HCT116 (cell line): ENCODE results near the gene VAV2. TPM values are rescaled to one million over a fixed set of nuclear protein-coding genes. Genes with fewer than 3 reads are reported as not detected.

Source experiments
- ATAC-seq: fragments of 200-7000 bp; cut with Tn5 transposase; 2 replicates; pipeline ENCODE4 v1.9.1; 2020; ENCODE audit warnings: mild to moderate bottlenecking, moderate library complexity
- BruUV-seq: library from RNA; stranded (reverse); fragments of 400-500 nt; replicated peaks from 2 replicates; lab custom pipeline; 2021; lab: Mats Ljungman, UMichigan
- CTCF ChIA-PET: fragments of 300-600 bp; sonication (Branson Sonifier 250); formaldehyde crosslinking; loops from one replicate; lab custom pipeline; 2021; ENCODE audit warnings: antibody characterized with exemption; lab: Charles Lee
- POLR2A ChIA-PET: fragments of 300-600, 350-600 bp; sonication (Branson Sonifier 250); formaldehyde crosslinking; loops from one replicate; lab custom pipeline; 2021; ENCODE audit warnings: antibody characterized with exemption; lab: Charles Lee
- RAD21 ChIA-PET, 2 experiments: fragments of 300-600 bp; sonication (Branson Sonifier 250); formaldehyde crosslinking; loops; one replicate each; lab custom pipeline; 2023; ENCODE audit warnings: low total read pairs in 2 of 2; ENCODE audit not compliant: uncharacterized antibody in 2 of 2, unreplicated experiment in 2 of 2, low non-redundant PET in 1 of 2; lab: Charles Lee
- DNase-seq: peaks from one replicate; pipeline ENCODE4 v3.0.0-alpha.2; 2010; ENCODE audit warnings: low read depth, low spot score
- H2AFZ ChIP-seq: fragments of 200-600 bp; shearing (Covaris generic), sonication (generic); 2 replicates; pipeline ENCODE4 v1.6.1; 2017; ENCODE audit warnings: low read depth, mixed run types, mixed read lengths, antibody characterized with exemption, low read length; ENCODE audit not compliant: poor library complexity, severe bottlenecking
- H3K27ac ChIP-seq: 2 replicates; pipeline ENCODE4 v1.5.1; 2012; ENCODE audit warnings: low read depth, low read length
- H3K27me3 ChIP-seq: fragments of 200-600 bp; sonication (generic); 2 replicates; pipeline ENCODE4 v1.6.1; 2016; ENCODE audit warnings: mixed run types, low read length, mixed read lengths; ENCODE audit not compliant: insufficient read depth
- H3K36me3 ChIP-seq, 2 experiments: fragments of 200-500 bp in 1 of 2; fragments of 200-600 bp in 1 of 2; sonication (Bioruptor generic) in 1 of 2; sonication (generic) in 1 of 2; 2 replicates each; pipeline versions ENCODE4 v1.5.1 to v1.6.1; 2014 to 2016; ENCODE audit warnings: low read length in 2 of 2, inconsistent platforms in 1 of 2, mixed read lengths in 1 of 2, mixed run types in 1 of 2; ENCODE audit not compliant: insufficient read depth in 2 of 2, control insufficient read depth in 1 of 2
- H3K4me1 ChIP-seq, 2 experiments: fragments of 200-600 bp in 1 of 2; sonication (generic) in 1 of 2; 2 replicates each; pipeline versions ENCODE4 v1.5.1 to v1.6.1; 2012 to 2017; ENCODE audit warnings: low read length in 2 of 2, inconsistent platforms in 1 of 2, mild to moderate bottlenecking in 1 of 2, mixed read lengths in 1 of 2, mixed run types in 1 of 2, moderate library complexity in 1 of 2; ENCODE audit not compliant: insufficient read depth in 2 of 2, control insufficient read depth in 1 of 2
- H3K4me2 ChIP-seq: fragments of 200-600 bp; sonication (generic); 2 replicates; pipeline ENCODE4 v1.6.1; 2017; ENCODE audit warnings: mixed run types, low read length, mixed read lengths
- H3K4me3 ChIP-seq, 2 experiments: fragments of 200-600 bp in 1 of 2; sonication (generic) in 1 of 2; replicated peaks in 1 of 2; 2 replicates each; pipeline ENCODE4 v1.5.1; 2011 to 2016; ENCODE audit warnings: low read length in 2 of 2, control low read depth in 1 of 2, low read depth in 1 of 2, mild to moderate bottlenecking in 1 of 2, mixed read lengths in 1 of 2, mixed run types in 1 of 2
- H3K79me2 ChIP-seq: fragments of 200-600 bp; sonication (generic); 2 replicates; pipeline ENCODE4 v1.6.1; 2017; ENCODE audit warnings: mild to moderate bottlenecking, mixed run types, low read length, moderate library complexity, mixed read lengths; ENCODE audit not compliant: insufficient read depth
- H3K9ac ChIP-seq: fragments of 200-600 bp; sonication (generic); 2 replicates; pipeline ENCODE4 v1.6.1; 2016; ENCODE audit warnings: low read length, mixed read lengths
- H3K9me2 ChIP-seq: fragments of 200-600 bp; sonication (generic), shearing (Covaris generic); 2 replicates; pipeline ENCODE4 v1.6.1; 2017; ENCODE audit warnings: mixed run types, mild to moderate bottlenecking, moderate library complexity; ENCODE audit not compliant: insufficient read depth
- H3K9me3 ChIP-seq, 2 experiments: fragments of 200-500 bp in 1 of 2; fragments of 200-600 bp in 1 of 2; sonication (Bioruptor generic) in 1 of 2; sonication (generic) in 1 of 2; 2 replicates each; pipeline ENCODE4 v1.6.1; 2014 to 2017; ENCODE audit warnings: low read length in 2 of 2, mixed read lengths in 2 of 2, inconsistent platforms in 1 of 2, low read depth in 1 of 2, mild to moderate bottlenecking in 1 of 2, mixed run types in 1 of 2, moderate library complexity in 1 of 2; ENCODE audit not compliant: control insufficient read depth in 1 of 2, insufficient read depth in 1 of 2
- H4K20me1 ChIP-seq: fragments of 200-600 bp; sonication (generic), shearing (Covaris generic); 2 replicates; pipeline ENCODE4 v1.6.1; 2017; ENCODE audit warnings: mixed run types, mild to moderate bottlenecking, moderate library complexity; ENCODE audit not compliant: insufficient read depth
- CBX3 ChIP-seq: IDR thresholded peaks from 2 replicates; pipeline ENCODE4 v1.6.1; 2012; ENCODE audit warnings: low read depth
- EGR1 ChIP-seq: IDR thresholded peaks from 2 replicates; pipeline ENCODE4 v1.6.1; 2012; ENCODE audit warnings: low read depth
- EZH2phosphoT487 ChIP-seq: fragments of 200-600 bp; IDR thresholded peaks from 2 replicates; pipeline ENCODE4 v1.6.1; 2018; ENCODE audit warnings: antibody characterized with exemption, borderline replicate concordance
- FOSL1 ChIP-seq: IDR thresholded peaks from 2 replicates; pipeline ENCODE4 v1.6.1; 2012; ENCODE audit warnings: low read depth
- POLR2AphosphoS5 ChIP-seq: IDR thresholded peaks from 2 replicates; pipeline ENCODE4 v1.6.1; 2011; ENCODE audit warnings: mild to moderate bottlenecking, low read depth, low read length, moderate library complexity
- SIN3A ChIP-seq: IDR thresholded peaks from 2 replicates; pipeline ENCODE4 v1.6.1; 2012; ENCODE audit warnings: low read depth
- intact Hi-C: fragments of 100-400 bp; cut with micrococcal nuclease; formaldehyde crosslinking; loops from 2 replicates; pipeline ENCODE4 v1.10.0; 2022
- total RNA-seq: library from RNA; stranded (reverse); gene quantifications from one replicate; pipeline ENCODE4 v1.2.1, GENCODE V29; 2021; ENCODE audit not compliant: unreplicated experiment
- TF ChIP-seq, protein P1 (sequence below): IDR thresholded peaks from 2 replicates; pipeline ENCODE4 v1.6.1; 2012; ENCODE audit warnings: low read depth
- TF ChIP-seq, protein P2 (sequence below): IDR thresholded peaks from 2 replicates; pipeline ENCODE4 v1.6.1; 2011; ENCODE audit warnings: mild to moderate bottlenecking, low read length, moderate library complexity; ENCODE audit not compliant: insufficient replicate concordance; ENCODE audit errors: extremely low read depth

Gene VAV2
- total RNA-seq, 1 experiment from 2014 or later, result 33.2 TPM

DNA sequence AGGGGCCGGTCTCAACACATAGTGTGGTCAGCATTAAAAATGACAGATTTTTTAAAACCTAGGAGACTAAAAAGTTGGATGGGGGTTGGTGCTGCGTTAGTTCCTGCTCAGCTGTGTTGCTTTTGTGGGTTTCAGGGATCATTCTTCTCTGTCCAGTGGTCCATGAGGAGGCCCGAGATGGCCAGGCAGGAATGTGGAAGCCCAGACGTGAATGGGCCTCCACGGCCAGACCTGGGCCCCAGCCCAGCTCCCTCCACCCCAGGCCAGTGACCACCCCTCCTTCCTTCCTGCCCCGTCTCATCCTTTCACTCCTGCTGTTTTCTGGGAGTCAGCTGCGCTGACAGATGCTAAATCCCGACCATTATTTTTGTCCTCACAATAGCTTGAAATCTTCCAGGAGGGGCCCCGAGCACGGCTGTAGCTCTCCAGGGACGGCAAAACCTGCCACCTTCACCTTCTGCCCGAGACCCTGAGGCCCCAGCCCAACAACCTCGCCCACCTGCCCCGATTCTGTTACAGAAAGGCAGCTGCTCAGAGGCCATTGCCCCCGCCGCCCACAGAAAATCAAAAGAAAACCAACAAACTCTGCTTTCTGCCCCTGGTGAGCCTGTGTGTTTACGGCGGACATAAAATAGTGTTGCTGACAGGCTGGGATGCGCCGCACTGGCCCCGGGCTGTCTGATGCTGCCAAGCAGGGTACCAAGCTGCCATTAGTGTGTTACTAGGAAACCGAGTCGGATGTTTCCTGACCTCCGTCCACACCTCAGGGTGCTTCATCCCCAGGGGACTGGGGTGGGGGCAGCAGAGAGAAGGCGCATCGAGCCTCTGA is 170.3 kb downstream of the VAV2 start:
- BruUV-seq, result no TSS peak
- TF ChIP-seq FOSL1, result no peak
- TF ChIP-seq, protein P1, sequence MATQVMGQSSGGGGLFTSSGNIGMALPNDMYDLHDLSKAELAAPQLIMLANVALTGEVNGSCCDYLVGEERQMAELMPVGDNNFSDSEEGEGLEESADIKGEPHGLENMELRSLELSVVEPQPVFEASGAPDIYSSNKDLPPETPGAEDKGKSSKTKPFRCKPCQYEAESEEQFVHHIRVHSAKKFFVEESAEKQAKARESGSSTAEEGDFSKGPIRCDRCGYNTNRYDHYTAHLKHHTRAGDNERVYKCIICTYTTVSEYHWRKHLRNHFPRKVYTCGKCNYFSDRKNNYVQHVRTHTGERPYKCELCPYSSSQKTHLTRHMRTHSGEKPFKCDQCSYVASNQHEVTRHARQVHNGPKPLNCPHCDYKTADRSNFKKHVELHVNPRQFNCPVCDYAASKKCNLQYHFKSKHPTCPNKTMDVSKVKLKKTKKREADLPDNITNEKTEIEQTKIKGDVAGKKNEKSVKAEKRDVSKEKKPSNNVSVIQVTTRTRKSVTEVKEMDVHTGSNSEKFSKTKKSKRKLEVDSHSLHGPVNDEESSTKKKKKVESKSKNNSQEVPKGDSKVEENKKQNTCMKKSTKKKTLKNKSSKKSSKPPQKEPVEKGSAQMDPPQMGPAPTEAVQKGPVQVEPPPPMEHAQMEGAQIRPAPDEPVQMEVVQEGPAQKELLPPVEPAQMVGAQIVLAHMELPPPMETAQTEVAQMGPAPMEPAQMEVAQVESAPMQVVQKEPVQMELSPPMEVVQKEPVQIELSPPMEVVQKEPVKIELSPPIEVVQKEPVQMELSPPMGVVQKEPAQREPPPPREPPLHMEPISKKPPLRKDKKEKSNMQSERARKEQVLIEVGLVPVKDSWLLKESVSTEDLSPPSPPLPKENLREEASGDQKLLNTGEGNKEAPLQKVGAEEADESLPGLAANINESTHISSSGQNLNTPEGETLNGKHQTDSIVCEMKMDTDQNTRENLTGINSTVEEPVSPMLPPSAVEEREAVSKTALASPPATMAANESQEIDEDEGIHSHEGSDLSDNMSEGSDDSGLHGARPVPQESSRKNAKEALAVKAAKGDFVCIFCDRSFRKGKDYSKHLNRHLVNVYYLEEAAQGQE, result no peak
- TF ChIP-seq EGR1, result no peak
- TF ChIP-seq, protein P2, sequence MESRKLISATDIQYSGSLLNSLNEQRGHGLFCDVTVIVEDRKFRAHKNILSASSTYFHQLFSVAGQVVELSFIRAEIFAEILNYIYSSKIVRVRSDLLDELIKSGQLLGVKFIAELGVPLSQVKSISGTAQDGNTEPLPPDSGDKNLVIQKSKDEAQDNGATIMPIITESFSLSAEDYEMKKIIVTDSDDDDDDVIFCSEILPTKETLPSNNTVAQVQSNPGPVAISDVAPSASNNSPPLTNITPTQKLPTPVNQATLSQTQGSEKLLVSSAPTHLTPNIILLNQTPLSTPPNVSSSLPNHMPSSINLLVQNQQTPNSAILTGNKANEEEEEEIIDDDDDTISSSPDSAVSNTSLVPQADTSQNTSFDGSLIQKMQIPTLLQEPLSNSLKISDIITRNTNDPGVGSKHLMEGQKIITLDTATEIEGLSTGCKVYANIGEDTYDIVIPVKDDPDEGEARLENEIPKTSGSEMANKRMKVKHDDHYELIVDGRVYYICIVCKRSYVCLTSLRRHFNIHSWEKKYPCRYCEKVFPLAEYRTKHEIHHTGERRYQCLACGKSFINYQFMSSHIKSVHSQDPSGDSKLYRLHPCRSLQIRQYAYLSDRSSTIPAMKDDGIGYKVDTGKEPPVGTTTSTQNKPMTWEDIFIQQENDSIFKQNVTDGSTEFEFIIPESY, result no peak
- no peak for TF ChIP-seq EZH2phosphoT487
- no peak for TF ChIP-seq SIN3A
- no peak for TF ChIP-seq POLR2AphosphoS5
- no peak for TF ChIP-seq CBX3
- no peaks in the 10 kb centered on the region; a peak in 1 of 4 replicates for H3K4me1 ChIP-seq
- no peak overlapping the region for H2AFZ ChIP-seq
- intact Hi-C loops, result no loop called here
- CTCF ChIA-PET, result no interaction called here
- H3K9ac ChIP-seq, result no peak overlapping the region
- H3K9me3 ChIP-seq, result no peaks in the 10 kb centered on the region
- no peak overlapping the region for H3K4me3 ChIP-seq
- POLR2A ChIA-PET, result no interaction called here
- no peaks in the 10 kb centered on the region for H3K9me2 ChIP-seq
- ATAC-seq (no peak), DNase-seq (no peak)
- H3K27me3 ChIP-seq, result no peaks in the 10 kb centered on the region
- H3K4me2 ChIP-seq, result no peak overlapping the region
- RAD21 ChIA-PET, result no interaction called here
- no peaks in the 10 kb centered on the region for H3K79me2 ChIP-seq
- no peaks in the 10 kb centered on the region for H3K36me3 ChIP-seq
- no peak overlapping the region for H3K27ac ChIP-seq
- no peaks in the 10 kb centered on the region for H4K20me1 ChIP-seq
